Type B pancreatic cell (in vitro differentiated cells): ENCODE measurements around the gene UACA. TPM values are rescaled to one million over a fixed set of nuclear protein-coding genes. Genes with fewer than 3 reads are reported as not detected.

Experiments
- DNase-seq: peaks from one replicate; pipeline ENCODE4 v3.0.0; 2021; ENCODE audit warnings: mixed read lengths; ENCODE audit not compliant: unreplicated experiment; ENCODE audit errors: extremely low spot score
- H3K27ac Mint-ChIP-seq: 2 replicates; pipeline ENCODE4 v1.8.0; 2021; ENCODE audit warnings: mild to moderate bottlenecking, mixed read lengths
- H3K27me3 Mint-ChIP-seq: 2 replicates; pipeline ENCODE4 v1.8.0; 2021; ENCODE audit warnings: mixed read lengths
- H3K36me3 Mint-ChIP-seq: 2 replicates; pipeline ENCODE4 v1.8.0; 2021; ENCODE audit warnings: mixed read lengths
- H3K4me1 Mint-ChIP-seq: one replicate; pipeline ENCODE4 v1.8.0; 2021; ENCODE audit warnings: mixed read lengths; ENCODE audit not compliant: unreplicated experiment
- H3K4me3 Mint-ChIP-seq: 2 replicates; pipeline ENCODE4 v1.8.0; 2021; ENCODE audit warnings: mild to moderate bottlenecking, mixed read lengths
- H3K9me3 Mint-ChIP-seq: 2 replicates; pipeline ENCODE4 v1.8.0; 2021; ENCODE audit warnings: mixed read lengths
- CTCF ChIP-seq: fragments of 200-600 bp; sonication (generic); conservative IDR thresholded peaks from 2 replicates; pipeline ENCODE4 v1.5.0; 2021; ENCODE audit warnings: antibody characterized with exemption, mild to moderate bottlenecking
- total RNA-seq: library from RNA; stranded (reverse); gene quantifications from 2 replicates; pipeline ENCODE4 v1.2.1, GENCODE V29; 2021; ENCODE audit warnings: low replicate concordance

Gene UACA
- total RNA-seq, 1 donor from 2014 or later = 36.4 TPM

- no peak overlapping the region for H3K4me3 Mint-ChIP-seq
- H3K36me3 Mint-ChIP-seq = no peaks in the 10 kb centered on the region
- H3K9me3 Mint-ChIP-seq = peaks cover 4% of the 10 kb centered on the region
- peaks cover 11% of the 10 kb centered on the region for H3K4me1 Mint-ChIP-seq
- no peak for DNase-seq
- TF ChIP-seq CTCF = no peak
- no peaks in the 10 kb centered on the region for H3K27me3 Mint-ChIP-seq
- H3K27ac Mint-ChIP-seq = no peak overlapping the region
Measured at GRCh38 chr15:70795311-70795665, 31.9 kb upstream of the UACA start.

- Mint-ChIP-seq H3K27me3 (no peaks in the 10 kb centered on the region), H3K27ac (no peak overlapping the region), H3K9me3 (peaks cover 4% of the 10 kb centered on the region), H3K4me3 (no peak overlapping the region), H3K4me1 (peaks cover 6% of the 10 kb centered on the region), H3K36me3 (no peaks in the 10 kb centered on the region)
- DNase-seq = no peak
- TF ChIP-seq CTCF = no peak
Measured at GRCh38 chr15:70794596-70795310, 31.4 kb upstream of the UACA start.

GRCh38 chr15:70793694-70794093 is 30.3 kb upstream of the UACA start:
- Mint-ChIP-seq H3K36me3 (no peaks in the 10 kb centered on the region), H3K4me1 (peaks cover 5% of the 10 kb centered on the region), H3K4me3 (no peak overlapping the region), H3K9me3 (peaks cover 4% of the 10 kb centered on the region), H3K27ac (no peak overlapping the region), H3K27me3 (no peaks in the 10 kb centered on the region)
- DNase-seq = no peak
- no peak for TF ChIP-seq CTCF

GRCh38 chr15:70792171-70792573 is 28.8 kb upstream of the UACA start:
- no peak for DNase-seq
- TF ChIP-seq CTCF = no peak
- peaks cover 9% of the 10 kb centered on the region for H3K4me1 Mint-ChIP-seq
- H3K27me3 Mint-ChIP-seq = no peaks in the 10 kb centered on the region
- no peak overlapping the region for H3K27ac Mint-ChIP-seq
- H3K36me3 Mint-ChIP-seq = no peaks in the 10 kb centered on the region
- peaks cover 4% of the 10 kb centered on the region for H3K9me3 Mint-ChIP-seq
- H3K4me3 Mint-ChIP-seq = no peak overlapping the region

- H3K27me3 Mint-ChIP-seq = no peaks in the 10 kb centered on the region
- H3K9me3 Mint-ChIP-seq = peaks cover 4% of the 10 kb centered on the region
- H3K4me1 Mint-ChIP-seq = peaks cover 9% of the 10 kb centered on the region
- no peak overlapping the region for H3K27ac Mint-ChIP-seq
- DNase-seq = no peak
- TF ChIP-seq CTCF = no peak
- H3K36me3 Mint-ChIP-seq = no peaks in the 10 kb centered on the region
- H3K4me3 Mint-ChIP-seq = no peak overlapping the region
Measured at GRCh38 chr15:70791259-70791658, 27.9 kb upstream of the UACA start.
